Brain microvascular endothelial cell (primary cell): Measurements from ENCODE around the gene KCNH5.
"Not testable (repeated sequence)": the region's sequence is repeated elsewhere in the genome, so short reads cannot be mapped to it uniquely, and the experiment has no call there.

Experiments used
- DNase-seq: peaks from one replicate; pipeline ENCODE4 v3.0.0-alpha.2; 2020
- H3K27ac ChIP-seq: fragments of 250-450 bp; sonication (Bioruptor Pico); 2 replicates; pipeline ENCODE4 v1.5.1; 2020; ENCODE audit warnings: mild to moderate bottlenecking, moderate library complexity
- H3K27me3 ChIP-seq: fragments of 250-450 bp; sonication (Bioruptor Pico); replicated peaks from 2 replicates; pipeline ENCODE4 v1.5.1; 2020; ENCODE audit warnings: mild to moderate bottlenecking
- H3K36me3 ChIP-seq: fragments of 250-450 bp; sonication (Bioruptor Pico); replicated peaks from 2 replicates; pipeline ENCODE4 v1.5.1; 2020; ENCODE audit warnings: mild to moderate bottlenecking
- H3K4me3 ChIP-seq: 2 replicates; pipeline ENCODE4 v1.5.1; 2011; ENCODE audit warnings: low read depth, mild to moderate bottlenecking, control low read depth, low read length, moderate library complexity
- CTCF ChIP-seq: IDR thresholded peaks from 2 replicates; pipeline ENCODE4 v1.5.1; 2011; ENCODE audit warnings: low read depth, mild to moderate bottlenecking, moderate library complexity, low read length, control low read depth, inconsistent platforms; ENCODE audit errors: missing control alignments
- in situ Hi-C: cut with HindIII; loops from 2 replicates; pipeline ENCODE4 v1.10.0; 2017; ENCODE audit warnings: low sequenced_read_pairs, low pct_ligation_motif_present

The KCNH5 gene

GRCh38 chr14:62889364-62889763 lies 155.9 kb downstream of the KCNH5 start:
- Histone ChIP-seq H3K27ac (no peak overlapping the region), H3K4me3 (no peak overlapping the region), H3K36me3 (no peaks in the 10 kb centered on the region), H3K27me3 (no peaks in the 10 kb centered on the region)
- TF ChIP-seq CTCF = no peak
- no peak for DNase-seq
- in situ Hi-C loops = no loop called here

DNA sequence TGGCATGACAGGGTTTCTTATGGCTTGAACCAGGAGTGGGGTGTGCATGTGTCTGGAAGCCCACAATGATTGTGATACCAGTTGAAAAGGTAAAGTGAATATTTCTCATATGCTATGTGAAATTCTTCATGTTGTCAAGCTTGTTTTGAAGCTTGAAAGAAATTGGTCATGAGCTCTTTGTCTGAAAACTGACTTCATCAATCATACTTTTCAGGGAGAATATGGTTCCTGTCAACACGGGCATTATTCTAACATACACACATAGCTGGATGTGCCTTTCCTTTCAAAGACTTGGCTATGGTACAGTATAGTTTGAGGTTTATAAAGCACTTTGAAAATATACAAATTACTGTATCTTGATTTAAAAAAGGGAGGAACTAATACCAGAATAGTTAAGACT lies 158.8 kb downstream of the KCNH5 start:
- no peak for TF ChIP-seq CTCF
- no peak overlapping the region for H3K4me3 ChIP-seq
- in situ Hi-C loops = no loop called here
- DNase-seq = no peak
- H3K27me3 ChIP-seq = no peaks in the 10 kb centered on the region
- H3K36me3 ChIP-seq = no peaks in the 10 kb centered on the region
- H3K27ac ChIP-seq = no peak overlapping the region

- no peaks in the 10 kb centered on the region for H3K36me3 ChIP-seq
- no peaks in the 10 kb centered on the region for H3K27me3 ChIP-seq
- no peak overlapping the region for H3K27ac ChIP-seq
- H3K4me3 ChIP-seq = no peak overlapping the region
- no peak for DNase-seq
- in situ Hi-C loops = no loop called here
- no peak for TF ChIP-seq CTCF
These were observed 159.8 kb downstream of the KCNH5 start for GRCh38 chr14:62885451-62885850.

DNA sequence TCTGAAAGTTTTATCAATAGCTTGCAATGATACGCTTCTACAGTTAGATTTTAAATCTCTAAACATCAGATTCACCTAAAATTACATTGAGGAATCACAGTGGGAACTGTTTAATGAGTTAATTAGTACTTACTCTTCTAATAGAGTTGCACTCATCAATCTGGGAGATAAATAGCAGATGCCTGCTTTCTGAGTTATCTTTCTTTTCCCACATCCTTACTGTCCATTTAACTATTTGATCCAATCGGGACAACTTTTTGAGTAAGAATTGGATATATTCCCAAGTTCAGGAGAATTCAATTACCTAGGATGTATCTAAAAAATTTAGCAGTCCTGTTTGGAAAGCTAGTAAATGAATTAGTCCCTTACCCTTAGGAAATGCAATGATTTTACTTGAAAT lies 162.3 kb downstream of the KCNH5 start:
- Histone ChIP-seq H3K4me3 (no peak overlapping the region), H3K36me3 (no peaks in the 10 kb centered on the region), H3K27ac (no peak overlapping the region), H3K27me3 (no peaks in the 10 kb centered on the region)
- no peak for TF ChIP-seq CTCF
- in situ Hi-C loops = no loop called here
- DNase-seq = no peak

DNA sequence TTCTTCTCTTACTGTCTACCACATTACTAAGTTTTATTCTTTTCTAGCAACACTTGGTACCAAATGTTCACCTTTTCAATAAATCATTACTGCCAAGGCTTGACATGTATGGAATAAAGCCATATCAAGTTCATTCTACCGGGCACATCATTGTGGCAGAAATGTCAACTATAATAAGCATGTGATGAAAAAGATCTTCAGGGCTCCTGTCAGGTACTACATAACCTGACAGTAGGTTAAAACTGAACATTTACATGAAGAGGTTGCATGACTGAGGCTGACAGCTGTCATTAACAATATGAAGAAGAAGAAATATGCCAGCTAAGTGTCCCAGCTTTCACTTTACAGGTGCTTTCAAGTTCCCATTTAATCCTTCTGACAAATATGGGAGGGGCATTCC lies 178.9 kb downstream of the KCNH5 start:
- Histone ChIP-seq H3K27me3 (no peaks in the 10 kb centered on the region), H3K27ac (no peak overlapping the region), H3K36me3 (no peaks in the 10 kb centered on the region), H3K4me3 (no peak overlapping the region)
- in situ Hi-C loops = no loop called here
- no peak for TF ChIP-seq CTCF
- DNase-seq = no peak

- TF ChIP-seq CTCF = no peak
- no peak overlapping the region for H3K27ac ChIP-seq
- H3K4me3 ChIP-seq = no peak overlapping the region
- no peaks in the 10 kb centered on the region for H3K36me3 ChIP-seq
- H3K27me3 ChIP-seq = no peaks in the 10 kb centered on the region
- DNase-seq = no peak
- in situ Hi-C loops = no loop called here
These were observed 180.7 kb downstream of the KCNH5 start for GRCh38 chr14:62864588-62864987.

GRCh38 chr14:62858011-62858410 lies 187.2 kb downstream of the KCNH5 start:
- H3K27me3 ChIP-seq, H3K4me3 ChIP-seq, DNase-seq, in situ Hi-C loops, H3K36me3 ChIP-seq, H3K27ac ChIP-seq: not testable (repeated sequence)
